Measurements from ENCODE around the gene CCDC82. TPM values are rescaled to one million over a fixed set of nuclear protein-coding genes. Genes with fewer than 3 reads are reported as not detected.
A peak's percentile ranks its signal among the peaks of the same experiment; 100 is the strongest.
"Not testable (repeated sequence)": the region's sequence is repeated elsewhere in the genome, so short reads cannot be mapped to it uniquely, and the experiment has no call there.

CCDC82 gene
- total RNA-seq = 5.3 TPM

- ATAC-seq = peak; percentile 100
Observed at GRCh38 chr11:96389720-96390487, at the start of gene CCDC82, which contains the start of gene JRKL. Gene CCDC82 (minus strand): TSS chr11:96389912. CDS start chr11:96384747, 5,165 bp downstream. Gene JRKL (plus strand): TSS chr11:96390013. CDS start chr11:96390650, 637 bp downstream.

GRCh38 chr11:96432654-96433053 lies 42.9 kb upstream of the CCDC82 start:
- not testable (repeated sequence) for ATAC-seq

- ATAC-seq = no peak
Observed at GRCh38 chr11:96430668-96431067, 41.0 kb upstream of the CCDC82 start.

- ATAC-seq = no peak
Observed at GRCh38 chr11:96424693-96425092, 35.0 kb upstream of the CCDC82 start.

GRCh38 chr11:96413408-96413807 lies 23.7 kb upstream of the CCDC82 start:
- no peak for ATAC-seq

GRCh38 chr11:96412761-96413381 lies 23.2 kb upstream of the CCDC82 start:
- no peak for ATAC-seq

- not testable (repeated sequence) for ATAC-seq
Observed at GRCh38 chr11:96411412-96411811, 21.7 kb upstream of the CCDC82 start.

- no peak for ATAC-seq
Observed at GRCh38 chr11:96400697-96401096, 11.0 kb upstream of the CCDC82 start.

GRCh38 chr11:96397863-96398262 lies 8.2 kb upstream of the CCDC82 start:
- no peak for ATAC-seq

GRCh38 chr11:96396637-96397036 lies 6.9 kb upstream of the CCDC82 start:
- ATAC-seq = no peak

GRCh38 chr11:96394773-96395172 lies 5.1 kb upstream of the CCDC82 start:
- ATAC-seq = no peak

- ATAC-seq = no peak
Observed at GRCh38 chr11:96393753-96394348, 4.1 kb upstream of the CCDC82 start.

GRCh38 chr11:96391698-96392307 lies 2.1 kb upstream of the CCDC82 start:
- ATAC-seq = no peak

GRCh38 chr11:96390488-96390792 lies 728 bp upstream of the CCDC82 start:
- peak; percentile 4 for ATAC-seq

GRCh38 chr11:96388891-96389719 lies 607 bp downstream of the CCDC82 start:
- ATAC-seq = peak; percentile 52

- ATAC-seq = no peak
Observed at GRCh38 chr11:96385187-96385586, 4.5 kb downstream of the CCDC82 start.

GRCh38 chr11:96384156-96384555 lies 5.6 kb downstream of the CCDC82 start:
- no peak for ATAC-seq

- no peak for ATAC-seq
Observed at GRCh38 chr11:96376796-96377195, 12.9 kb downstream of the CCDC82 start.

GRCh38 chr11:96373826-96374225 lies 15.9 kb downstream of the CCDC82 start:
- no peak for ATAC-seq

GRCh38 chr11:96367342-96367741 lies 22.4 kb downstream of the CCDC82 start:
- no peak for ATAC-seq

GRCh38 chr11:96366024-96366423 lies 23.7 kb downstream of the CCDC82 start:
- ATAC-seq = no peak

- no peak for ATAC-seq
Observed at GRCh38 chr11:96365493-96365892, 24.2 kb downstream of the CCDC82 start.

GRCh38 chr11:96361778-96362177 lies 27.9 kb downstream of the CCDC82 start:
- no peak for ATAC-seq

Data from esophagus mucosa (tissue), 1 donor.